Myometrial cell (primary cell): ENCODE results near the gene METTL14. TPM values are rescaled to one million over a fixed set of nuclear protein-coding genes. Genes with fewer than 3 reads are reported as not detected.

Source experiments
- total RNA-seq: library from RNA; depleted of rRNA; stranded (reverse); fragments of >200 nt; gene quantifications from 2 replicates; pipeline ENCODE4 v1.2.3, GENCODE V29; 2015

Gene METTL14
- total RNA-seq, result 21.8 and 38.9 TPM in 2 replicates

GRCh38 chr4:118684873-118685811, at the start of gene METTL14:
METTL14 (plus strand) TSS chr4:118685392; CDS start chr4:118685535, 143 bp downstream.

Other genes with a start within 250 kb of the METTL14 start
- 123 and 140 TPM in 2 replicates for gene SEC24D, start 150.7 kb downstream of the METTL14 start, total RNA-seq
- gene SYNPO2, start 203.5 kb downstream of the METTL14 start, total RNA-seq, result 6.9 and 10.8 TPM in 2 replicates